Measurements from ENCODE around the gene AMER2.

DNA sequence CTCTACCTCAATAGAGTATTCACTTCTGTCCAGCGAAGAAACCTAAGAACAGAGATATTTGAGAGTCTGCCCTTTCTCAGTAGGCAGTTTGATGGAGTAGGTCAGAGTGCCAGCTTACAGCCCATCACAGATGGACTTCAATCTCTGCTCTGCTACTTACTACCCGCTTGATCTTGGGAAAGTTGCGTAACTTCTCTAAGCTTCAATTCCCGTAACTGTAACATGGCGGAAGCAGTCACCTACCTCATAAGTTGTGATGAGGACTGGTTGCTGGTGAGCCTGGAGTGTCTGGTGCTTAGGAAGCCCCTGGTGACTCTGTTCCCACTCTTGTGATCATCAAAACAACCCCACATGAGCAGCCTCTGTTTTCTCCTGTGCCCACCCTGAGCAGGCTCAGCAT is 31.0 kb downstream of the AMER2 start:
- TF ChIP-seq EZH2phosphoT487 (IDR thresholded peaks at IDR 0.05; ENCODE audit: insufficient read depth, low read depth) (no peak), EZH2 (IDR thresholded peaks at IDR 0.05; ENCODE audit: insufficient read depth, poor library complexity, severe bottlenecking) (no peak)
